Loucy (cell line): ENCODE data around the gene TUBGCP4.

Source experiments
- EZH2phosphoT487 ChIP-seq: fragments of 200-600 bp; IDR thresholded peaks from 2 replicates; pipeline ENCODE4 v1.6.1; 2018; ENCODE audit warnings: antibody characterized with exemption, mild to moderate bottlenecking, moderate library complexity, borderline replicate concordance
- TF ChIP-seq, protein P1 (sequence below): fragments of 200-600 bp; sonication (generic); conservative IDR thresholded peaks from 2 replicates; pipeline ENCODE4 v1.5.1; 2014; ENCODE audit warnings: mild to moderate bottlenecking, antibody characterized with exemption, low read length

DNA sequence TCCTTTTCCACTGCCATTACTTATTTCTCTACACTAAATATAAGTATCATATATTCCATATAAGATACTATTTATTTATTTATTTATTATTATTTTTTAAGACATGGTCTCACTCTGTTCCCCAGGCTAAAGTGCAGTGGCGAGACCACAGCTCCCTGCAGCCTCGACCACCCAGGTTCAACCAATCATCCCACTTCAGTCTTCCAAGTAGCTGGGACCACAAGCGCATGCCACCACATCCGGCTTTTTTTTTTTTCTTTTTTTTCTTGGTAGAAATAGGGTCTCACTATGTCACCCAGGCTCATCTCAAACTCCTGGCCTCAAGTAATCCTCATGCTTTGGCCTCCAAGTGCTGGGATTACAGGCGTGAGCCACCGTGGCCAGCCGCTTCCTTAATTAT is 65.5 kb downstream of the TUBGCP4 start:
- TF ChIP-seq, protein P1, sequence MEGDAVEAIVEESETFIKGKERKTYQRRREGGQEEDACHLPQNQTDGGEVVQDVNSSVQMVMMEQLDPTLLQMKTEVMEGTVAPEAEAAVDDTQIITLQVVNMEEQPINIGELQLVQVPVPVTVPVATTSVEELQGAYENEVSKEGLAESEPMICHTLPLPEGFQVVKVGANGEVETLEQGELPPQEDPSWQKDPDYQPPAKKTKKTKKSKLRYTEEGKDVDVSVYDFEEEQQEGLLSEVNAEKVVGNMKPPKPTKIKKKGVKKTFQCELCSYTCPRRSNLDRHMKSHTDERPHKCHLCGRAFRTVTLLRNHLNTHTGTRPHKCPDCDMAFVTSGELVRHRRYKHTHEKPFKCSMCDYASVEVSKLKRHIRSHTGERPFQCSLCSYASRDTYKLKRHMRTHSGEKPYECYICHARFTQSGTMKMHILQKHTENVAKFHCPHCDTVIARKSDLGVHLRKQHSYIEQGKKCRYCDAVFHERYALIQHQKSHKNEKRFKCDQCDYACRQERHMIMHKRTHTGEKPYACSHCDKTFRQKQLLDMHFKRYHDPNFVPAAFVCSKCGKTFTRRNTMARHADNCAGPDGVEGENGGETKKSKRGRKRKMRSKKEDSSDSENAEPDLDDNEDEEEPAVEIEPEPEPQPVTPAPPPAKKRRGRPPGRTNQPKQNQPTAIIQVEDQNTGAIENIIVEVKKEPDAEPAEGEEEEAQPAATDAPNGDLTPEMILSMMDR, result no peak
- TF ChIP-seq EZH2phosphoT487, result no peak
